Stimulated activated effector memory CD8-positive, alpha-beta T cell treated with anti-CD3 and anti-CD28 coated beads, Interleukin-12 subunit alpha, Interleukin-12 subunit beta, amount 100 ng/mL, for 72 hours (primary cell): ENCODE data around the gene SPOP.

Experiments used
- ATAC-seq: fragments of 150-1000 bp; cut with Tn5 transposase; 2 replicates; pipeline ENCODE4 v1.10.0; 2021
- DNase-seq, 2 donors: peaks; one replicate each; pipeline ENCODE4 v3.0.0; 2021 to 2022; ENCODE audit warnings: low spot score in 2 of 2
- H3K27ac Mint-ChIP-seq: one replicate; pipeline ENCODE4 v1.8.0; 2022; ENCODE audit warnings: mild to moderate bottlenecking, mixed read lengths
- H3K36me3 Mint-ChIP-seq: one replicate; pipeline ENCODE4 v1.8.0; 2022; ENCODE audit warnings: mild to moderate bottlenecking, mixed read lengths
- H3K4me1 Mint-ChIP-seq: one replicate; pipeline ENCODE4 v1.8.0; 2022; ENCODE audit warnings: mixed read lengths
- H3K4me3 Mint-ChIP-seq: one replicate; pipeline ENCODE4 v1.8.0; 2022; ENCODE audit warnings: mild to moderate bottlenecking, mixed read lengths
- H3K9me3 Mint-ChIP-seq: one replicate; pipeline ENCODE4 v1.8.0; 2022; ENCODE audit warnings: mixed read lengths

Gene SPOP

GRCh38 chr17:49580981-49581647 is 96.8 kb downstream of the SPOP start:
- H3K9me3 Mint-ChIP-seq: no peaks in the 10 kb centered on the region
- ATAC-seq (no peak), DNase-seq (no peak)
- peaks cover 6% of the 10 kb centered on the region for H3K4me1 Mint-ChIP-seq
- H3K4me3 Mint-ChIP-seq: no peak overlapping the region
- H3K27ac Mint-ChIP-seq: no peak overlapping the region
- no peaks in the 10 kb centered on the region for H3K36me3 Mint-ChIP-seq

GRCh38 chr17:49580055-49580721 is 97.7 kb downstream of the SPOP start:
- H3K36me3 Mint-ChIP-seq: no peaks in the 10 kb centered on the region
- no peaks in the 10 kb centered on the region for H3K9me3 Mint-ChIP-seq
- no peak overlapping the region for H3K4me3 Mint-ChIP-seq
- ATAC-seq (no peak), DNase-seq (no peak)
- peaks cover 8% of the 10 kb centered on the region for H3K4me1 Mint-ChIP-seq
- no peak overlapping the region for H3K27ac Mint-ChIP-seq

- Mint-ChIP-seq H3K27ac (no peak overlapping the region), H3K4me1 (peaks cover 11% of the 10 kb centered on the region), H3K36me3 (no peaks in the 10 kb centered on the region), H3K4me3 (no peak overlapping the region), H3K9me3 (no peaks in the 10 kb centered on the region)
- ATAC-seq: no peak
- DNase-seq: no peak
These were observed 98.4 kb downstream of the SPOP start for GRCh38 chr17:49579522-49579921.

- no peak overlapping the region for H3K4me3 Mint-ChIP-seq
- H3K9me3 Mint-ChIP-seq: no peaks in the 10 kb centered on the region
- H3K36me3 Mint-ChIP-seq: no peaks in the 10 kb centered on the region
- ATAC-seq (no peak), DNase-seq (no peak)
- no peak overlapping the region for H3K27ac Mint-ChIP-seq
- peaks cover 11% of the 10 kb centered on the region for H3K4me1 Mint-ChIP-seq
These were observed 98.9 kb downstream of the SPOP start for GRCh38 chr17:49578952-49579500.

- Mint-ChIP-seq H3K36me3 (no peaks in the 10 kb centered on the region), H3K4me3 (no peak overlapping the region)
- ATAC-seq: no peak
These were observed 99.5 kb downstream of the SPOP start for GRCh38 chr17:49578414-49578813.

GRCh38 chr17:49577963-49578362 is 99.9 kb downstream of the SPOP start:
- Mint-ChIP-seq H3K27ac (no peak overlapping the region), H3K9me3 (no peaks in the 10 kb centered on the region), H3K4me1 (peaks cover 11% of the 10 kb centered on the region), H3K36me3 (no peaks in the 10 kb centered on the region), H3K4me3 (no peak overlapping the region)
- no peak for ATAC-seq
- no peak for DNase-seq

More at GRCh38 chr17:49578414-49578813, 99.5 kb downstream of the SPOP start:
- Mint-ChIP-seq H3K4me1 (peaks cover 11% of the 10 kb centered on the region), H3K9me3 (no peaks in the 10 kb centered on the region), H3K27ac (no peak overlapping the region)
- no peak for DNase-seq

- ATAC-seq: no peak
- peak overlapping the region; percentile 65 for H3K4me3 Mint-ChIP-seq
- H3K4me1 Mint-ChIP-seq: peaks cover 11% of the 10 kb centered on the region
- no peak overlapping the region for H3K27ac Mint-ChIP-seq
- H3K36me3 Mint-ChIP-seq: no peaks in the 10 kb centered on the region
- DNase-seq: no peak
- no peaks in the 10 kb centered on the region for H3K9me3 Mint-ChIP-seq
These were observed 100.3 kb downstream of the SPOP start for GRCh38 chr17:49577650-49577934.

- DNase-seq (no peak), ATAC-seq (no peak)
- peak overlapping the region; percentile 65 for H3K4me3 Mint-ChIP-seq
- no peak overlapping the region for H3K27ac Mint-ChIP-seq
- H3K36me3 Mint-ChIP-seq: no peaks in the 10 kb centered on the region
- peaks cover 11% of the 10 kb centered on the region for H3K4me1 Mint-ChIP-seq
- H3K9me3 Mint-ChIP-seq: no peaks in the 10 kb centered on the region
These were observed 100.8 kb downstream of the SPOP start for GRCh38 chr17:49576917-49577649.

GRCh38 chr17:49576088-49576916 is 101.6 kb downstream of the SPOP start:
- ATAC-seq (no peak), DNase-seq (no peak)
- peaks cover 16% of the 10 kb centered on the region for H3K4me1 Mint-ChIP-seq
- no peaks in the 10 kb centered on the region for H3K9me3 Mint-ChIP-seq
- H3K4me3 Mint-ChIP-seq: peak overlapping the region; percentile 65
- H3K27ac Mint-ChIP-seq: no peak overlapping the region
- no peaks in the 10 kb centered on the region for H3K36me3 Mint-ChIP-seq

- Mint-ChIP-seq H3K4me1 (peaks cover 22% of the 10 kb centered on the region), H3K36me3 (no peaks in the 10 kb centered on the region)
- ATAC-seq: peak; percentile 81
These were observed 102.2 kb downstream of the SPOP start, which contains the start of gene NXPH3 for GRCh38 chr17:49575679-49576087. TSS of gene NXPH3 (plus strand) at chr17:49575871. CDS start at chr17:49576220, 349 bp downstream.

GRCh38 chr17:49574945-49575678 is 102.8 kb downstream of the SPOP start:
- H3K27ac Mint-ChIP-seq: no peak overlapping the region
- peak overlapping the region; percentile 65 for H3K4me3 Mint-ChIP-seq
- ATAC-seq (no peak), DNase-seq (no peak)
- peaks cover 27% of the 10 kb centered on the region for H3K4me1 Mint-ChIP-seq
- no peaks in the 10 kb centered on the region for H3K36me3 Mint-ChIP-seq
- no peaks in the 10 kb centered on the region for H3K9me3 Mint-ChIP-seq

More at GRCh38 chr17:49575679-49576087, 102.2 kb downstream of the SPOP start, which contains the start of gene NXPH3:
- Mint-ChIP-seq H3K9me3 (no peaks in the 10 kb centered on the region), H3K4me3 (peak within 1 kb of the TSS; percentile 65), H3K27ac (no peak within 1 kb of the TSS)
- DNase-seq: peak; percentile 73 to 82

- ATAC-seq (no peak), DNase-seq (no peak)
- Mint-ChIP-seq H3K4me1 (peaks cover 27% of the 10 kb centered on the region), H3K9me3 (no peaks in the 10 kb centered on the region), H3K36me3 (no peaks in the 10 kb centered on the region), H3K4me3 (peak overlapping the region; percentile 10), H3K27ac (no peak overlapping the region)
These were observed 103.5 kb downstream of the SPOP start for GRCh38 chr17:49574323-49574781.

GRCh38 chr17:49573510-49574322 is 104.2 kb downstream of the SPOP start:
- H3K27ac Mint-ChIP-seq: peak overlapping the region; percentile 46
- H3K4me3 Mint-ChIP-seq: peak overlapping the region; percentile 10
- H3K9me3 Mint-ChIP-seq: no peaks in the 10 kb centered on the region
- peaks cover 27% of the 10 kb centered on the region for H3K4me1 Mint-ChIP-seq
- no peak for ATAC-seq
- no peak for DNase-seq
- no peaks in the 10 kb centered on the region for H3K36me3 Mint-ChIP-seq
